Naive thymus-derived CD8-positive, alpha-beta T cell (primary cell): ENCODE data around the gene PARK7. TPM values are rescaled to one million over a fixed set of nuclear protein-coding genes. Genes with fewer than 3 reads are reported as not detected.

ENCODE experiments used
- ATAC-seq, 2 donors: fragments of 150-1000 bp; cut with Tn5 transposase in 1 of 2; sonication (Bioruptor Pico), chemical (Tn5 transposase) in 1 of 2; 1 replicate in 1 of 2; 2 replicates in 1 of 2; pipeline ENCODE4 v1.10.0; 2021; ENCODE audit warnings: mild to moderate bottlenecking in 2 of 2, moderate library complexity in 2 of 2
- POLR2A ChIA-PET: fragments of 350-600 bp; sonication (Branson Sonifier 250); formaldehyde crosslinking; loops from one replicate; lab custom pipeline; 2021; ENCODE audit warnings: antibody characterized with exemption; lab: Charles Lee
- DNase-seq, 10 donors: peaks; one replicate each; pipeline versions ENCODE4 v3.0.0 to v3.0.0-alpha.2; 2020 to 2022
- H3K27ac Mint-ChIP-seq, 10 donors: one replicate each; pipeline ENCODE4 v1.8.0; 2020 to 2022; ENCODE audit warnings: mild to moderate bottlenecking in 10 of 10, mixed read lengths in 10 of 10, moderate library complexity in 4 of 10, inconsistent platforms in 1 of 10
- H3K27me3 Mint-ChIP-seq, 5 donors: one replicate each; pipeline ENCODE4 v1.8.0; 2021 to 2022; ENCODE audit warnings: mixed read lengths in 5 of 5
- H3K36me3 Mint-ChIP-seq, 3 donors: one replicate each; pipeline ENCODE4 v1.8.0; 2020 to 2022; ENCODE audit warnings: mixed read lengths in 3 of 3, mild to moderate bottlenecking in 2 of 3, inconsistent platforms in 1 of 3
- H3K4me1 Mint-ChIP-seq, 4 donors: one replicate each; pipeline ENCODE4 v1.8.0; 2021 to 2022; ENCODE audit warnings: mixed read lengths in 4 of 4
- H3K4me3 Mint-ChIP-seq, 10 donors: one replicate each; pipeline ENCODE4 v1.8.0; 2020 to 2022; ENCODE audit warnings: mild to moderate bottlenecking in 10 of 10, mixed read lengths in 10 of 10, moderate library complexity in 6 of 10, inconsistent platforms in 1 of 10
- H3K9me3 Mint-ChIP-seq, 9 donors: one replicate each; pipeline ENCODE4 v1.8.0; 2020 to 2022; ENCODE audit warnings: mixed read lengths in 9 of 9, mild to moderate bottlenecking in 3 of 9, inconsistent platforms in 1 of 9, moderate library complexity in 1 of 9
- polyA plus RNA-seq, 3 donors: library from polyadenylated mRNA; unstranded; fragments of 300-500 nt; fragmentation: Illumina TruSeq; gene quantifications; one replicate each; pipeline ENCODE4 v1.2.3, GENCODE V29; 2021
- total RNA-seq, 8 experiments: library from RNA in 2 of 8; stranded (reverse) in 2 of 8; gene quantifications; one replicate each; pipeline ENCODE4 v1.2.3 and lab custom pipeline; 2021 to 2026

Gene PARK7
- total and polyA plus RNA-seq, 5 experiments from 2014 or later = 110 to 348 (median 318) TPM

GRCh38 chr1:7967651-7968050 lies 6.1 kb downstream of the PARK7 start:
- POLR2A ChIA-PET = no interaction called here
- no peak for DNase-seq
- H3K4me3 Mint-ChIP-seq = no peak overlapping the region
- H3K4me1 Mint-ChIP-seq = peaks cover 13 to 56% (median 42%) of the 10 kb centered on the region in 4 donors
- peak overlapping the region in 1 of 10 donors; percentile 43 for H3K27ac Mint-ChIP-seq
- H3K36me3 Mint-ChIP-seq = peaks cover 0 to 87% (median 22%) of the 10 kb centered on the region in 3 donors
- no peak for ATAC-seq
- H3K27me3 Mint-ChIP-seq = no peaks in the 10 kb centered on the region
- H3K9me3 Mint-ChIP-seq = no peaks in the 10 kb centered on the region

- DNase-seq (no peak), ATAC-seq (no peak)
- Mint-ChIP-seq H3K9me3 (no peaks in the 10 kb centered on the region), H3K27ac (peak overlapping the region in 4 of 10 donors; percentile 19 to 52 (median 36)), H3K27me3 (no peaks in the 10 kb centered on the region), H3K4me3 (no peak overlapping the region), H3K36me3 (peaks cover 0 to 77% (median 18%) of the 10 kb centered on the region in 3 donors), H3K4me1 (peaks cover 11 to 39% (median 22%) of the 10 kb centered on the region in 4 donors)
- POLR2A ChIA-PET = interaction anchor here (0.7 kb wide), 1 partner anchor 9 kb away, joined by 3 read pairs; the partner anchor contains the start of gene PARK7
These were observed 8.7 kb downstream of the PARK7 start for GRCh38 chr1:7970246-7970645.

- no peaks in the 10 kb centered on the region for H3K27me3 Mint-ChIP-seq
- no peaks in the 10 kb centered on the region for H3K9me3 Mint-ChIP-seq
- no peak for DNase-seq
- H3K27ac Mint-ChIP-seq = peak overlapping the region in 1 of 10 donors; percentile 45
- H3K36me3 Mint-ChIP-seq = peaks cover 0 to 75% (median 16%) of the 10 kb centered on the region in 3 donors
- peaks cover 11 to 35% (median 19%) of the 10 kb centered on the region in 4 donors for H3K4me1 Mint-ChIP-seq
- POLR2A ChIA-PET = no interaction called here
- no peak for ATAC-seq
- no peak overlapping the region for H3K4me3 Mint-ChIP-seq
These were observed 9.5 kb downstream of the PARK7 start for GRCh38 chr1:7971024-7971423.

- H3K36me3 Mint-ChIP-seq = peaks cover 0 to 71% (median 16%) of the 10 kb centered on the region in 3 donors
- POLR2A ChIA-PET = no interaction called here
These were observed 10.8 kb downstream of the PARK7 start for GRCh38 chr1:7972285-7972684.

GRCh38 chr1:7973086-7973485 lies 11.6 kb downstream of the PARK7 start:
- Mint-ChIP-seq H3K9me3 (no peaks in the 10 kb centered on the region), H3K4me3 (no peak overlapping the region), H3K27me3 (no peaks in the 10 kb centered on the region), H3K27ac (no peak overlapping the region), H3K4me1 (peaks cover 2 to 21% (median 5%) of the 10 kb centered on the region in 4 donors), H3K36me3 (peaks cover 0 to 72% (median 16%) of the 10 kb centered on the region in 3 donors)
- no peak for ATAC-seq
- no peak for DNase-seq
- POLR2A ChIA-PET = interaction anchor here (0.6 kb wide), 1 partner anchor 10 kb away, joined by 3 read pairs; no protein-coding TSS in a partner anchor

More at GRCh38 chr1:7972285-7972684, 10.8 kb downstream of the PARK7 start:
- H3K27ac Mint-ChIP-seq = peak overlapping the region in 1 of 10 donors; percentile 29
- no peak overlapping the region for H3K4me3 Mint-ChIP-seq
- H3K9me3 Mint-ChIP-seq = no peaks in the 10 kb centered on the region
- H3K4me1 Mint-ChIP-seq = peaks cover 4 to 23% (median 7%) of the 10 kb centered on the region in 4 donors
- DNase-seq (no peak), ATAC-seq (no peak)
- H3K27me3 Mint-ChIP-seq = no peaks in the 10 kb centered on the region

GRCh38 chr1:7975212-7975865 lies 13.8 kb downstream of the PARK7 start:
- Mint-ChIP-seq H3K9me3 (no peaks in the 10 kb centered on the region), H3K27me3 (no peaks in the 10 kb centered on the region), H3K4me3 (no peak overlapping the region), H3K4me1 (peaks cover 0 to 14% (median 5%) of the 10 kb centered on the region in 4 donors), H3K36me3 (peaks cover 4 to 76% (median 8%) of the 10 kb centered on the region in 3 donors), H3K27ac (peak overlapping the region in 5 of 10 donors; percentile 42 to 64 (median 56))
- peak; percentile 60 to 66 for ATAC-seq
- peak in 2 of 10 donors; percentile 12 to 25 for DNase-seq
- POLR2A ChIA-PET = interaction anchor here (0.5 kb wide), 1 partner anchor 720 kb away, joined by 3 read pairs; no protein-coding TSS in a partner anchor

GRCh38 chr1:7980984-7981383 lies 19.5 kb downstream of the PARK7 start:
- Mint-ChIP-seq H3K27me3 (no peaks in the 10 kb centered on the region), H3K4me1 (peaks cover 7 to 13% (median 8%) of the 10 kb centered on the region in 4 donors), H3K9me3 (no peaks in the 10 kb centered on the region), H3K4me3 (no peak overlapping the region), H3K27ac (peak overlapping the region in 5 of 10 donors; percentile 2 to 65 (median 16)), H3K36me3 (peaks cover 3 to 87% (median 4%) of the 10 kb centered on the region in 3 donors)
- POLR2A ChIA-PET = interaction anchor here (0.7 kb wide), 1 partner anchor 486 kb away, joined by 4 read pairs; no protein-coding TSS in a partner anchor
- no peak for DNase-seq
- no peak for ATAC-seq

- Mint-ChIP-seq H3K27ac (peak overlapping the region in 1 of 10 donors; percentile 12), H3K4me3 (no peak overlapping the region), H3K27me3 (no peaks in the 10 kb centered on the region), H3K4me1 (peaks cover 7 to 15% (median 10%) of the 10 kb centered on the region in 4 donors), H3K36me3 (peaks cover 4 to 88% (median 9%) of the 10 kb centered on the region in 3 donors), H3K9me3 (no peaks in the 10 kb centered on the region)
- ATAC-seq (no peak), DNase-seq (no peak)
- POLR2A ChIA-PET = no interaction called here
These were observed 21.7 kb downstream of the PARK7 start for GRCh38 chr1:7983086-7983778.

- Mint-ChIP-seq H3K27ac (no peak overlapping the region), H3K27me3 (no peaks in the 10 kb centered on the region), H3K9me3 (no peaks in the 10 kb centered on the region), H3K36me3 (peaks cover 0 to 73% (median 9%) of the 10 kb centered on the region in 3 donors), H3K4me3 (no peak overlapping the region), H3K4me1 (peaks cover 7 to 15% (median 10%) of the 10 kb centered on the region in 4 donors)
- POLR2A ChIA-PET = interaction anchor here (0.6 to 1.1 kb wide), 3 partner anchors 26 to 1534 kb away, joined by 3 to 4 read pairs (median 4); no protein-coding TSS in a partner anchor
- no peak for ATAC-seq
- DNase-seq = no peak
These were observed 23.3 kb downstream of the PARK7 start for GRCh38 chr1:7984811-7985210.

GRCh38 chr1:7985851-7986612 lies 24.5 kb downstream of the PARK7 start:
- Mint-ChIP-seq H3K9me3 (peaks cover 0 to 2% (median 0%) of the 10 kb centered on the region in 9 donors), H3K4me1 (peaks cover 7 to 15% (median 11%) of the 10 kb centered on the region in 4 donors), H3K27me3 (no peaks in the 10 kb centered on the region), H3K36me3 (peaks cover 0 to 70% (median 11%) of the 10 kb centered on the region in 3 donors), H3K4me3 (no peak overlapping the region), H3K27ac (peak overlapping the region in 3 of 10 donors; percentile 22 to 63 (median 35))
- DNase-seq (no peak), ATAC-seq (no peak)
- POLR2A ChIA-PET = no interaction called here

GRCh38 chr1:7987528-7987927 lies 26.0 kb downstream of the PARK7 start:
- no peak overlapping the region for H3K4me3 Mint-ChIP-seq
- no peaks in the 10 kb centered on the region for H3K27me3 Mint-ChIP-seq
- POLR2A ChIA-PET = no interaction called here
- H3K4me1 Mint-ChIP-seq = peaks cover 3 to 11% (median 8%) of the 10 kb centered on the region in 4 donors
- DNase-seq (no peak), ATAC-seq (no peak)
- no peak overlapping the region for H3K27ac Mint-ChIP-seq
- H3K9me3 Mint-ChIP-seq = peaks cover 0 to 4% (median 0%) of the 10 kb centered on the region in 9 donors
- H3K36me3 Mint-ChIP-seq = peaks cover 0 to 62% (median 9%) of the 10 kb centered on the region in 3 donors

GRCh38 chr1:7988576-7988975 lies 27.1 kb downstream of the PARK7 start:
- Mint-ChIP-seq H3K27ac (peak overlapping the region in 1 of 10 donors; percentile 49), H3K4me1 (peaks cover 0 to 11% (median 2%) of the 10 kb centered on the region in 4 donors), H3K9me3 (peaks cover 0 to 4% (median 0%) of the 10 kb centered on the region in 9 donors), H3K4me3 (no peak overlapping the region), H3K36me3 (peaks cover 0 to 60% (median 9%) of the 10 kb centered on the region in 3 donors), H3K27me3 (no peaks in the 10 kb centered on the region)
- ATAC-seq = no peak
- POLR2A ChIA-PET = interaction anchor here (0.6 kb wide), 1 partner anchor 198 kb away, joined by 5 read pairs; no protein-coding TSS in a partner anchor
- no peak for DNase-seq
